HK-2 (cell line): ENCODE data around the gene VAV2.

Experiments
- DNase-seq: peaks from one replicate; pipeline ENCODE4 v3.0.0-alpha.2; 2018; ENCODE audit not compliant: unreplicated experiment

Gene VAV2

GRCh38 chr9:133980864-133981588 is 11.1 kb downstream of the VAV2 start:
- DNase-seq: no peak

GRCh38 chr9:133979921-133980863 is 11.9 kb downstream of the VAV2 start:
- DNase-seq: no peak

- no peak for DNase-seq
Measured at GRCh38 chr9:133979273-133979920, 12.7 kb downstream of the VAV2 start.

DNA sequence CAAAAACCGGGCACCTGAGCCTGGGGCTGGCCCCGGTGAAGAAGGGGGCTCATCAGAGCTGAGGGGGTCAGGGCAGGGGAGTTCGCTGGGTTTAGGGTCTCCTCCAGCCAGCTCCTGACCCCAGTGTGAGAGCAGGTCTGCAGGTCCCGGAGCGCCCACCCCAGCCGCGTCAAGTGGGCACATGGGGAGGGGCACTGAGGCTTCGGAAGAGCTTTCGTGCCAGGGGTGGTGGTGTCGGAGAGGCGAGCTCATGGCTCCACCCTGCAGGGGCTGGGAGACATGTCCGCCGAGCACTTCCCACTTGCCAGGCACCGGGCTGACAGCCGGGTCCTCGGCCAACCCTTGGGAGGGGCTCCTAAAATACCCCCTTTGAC is 13.2 kb downstream of the VAV2 start:
- DNase-seq: no peak

- no peak for DNase-seq
Measured at GRCh38 chr9:133978226-133978898, 13.8 kb downstream of the VAV2 start.

GRCh38 chr9:133977421-133978201 is 14.5 kb downstream of the VAV2 start:
- no peak for DNase-seq

GRCh38 chr9:133976887-133977286 is 15.2 kb downstream of the VAV2 start:
- DNase-seq: no peak

GRCh38 chr9:133976191-133976861 is 15.8 kb downstream of the VAV2 start:
- DNase-seq: no peak

- no peak for DNase-seq
Measured at GRCh38 chr9:133975511-133975910, 16.6 kb downstream of the VAV2 start.

DNA sequence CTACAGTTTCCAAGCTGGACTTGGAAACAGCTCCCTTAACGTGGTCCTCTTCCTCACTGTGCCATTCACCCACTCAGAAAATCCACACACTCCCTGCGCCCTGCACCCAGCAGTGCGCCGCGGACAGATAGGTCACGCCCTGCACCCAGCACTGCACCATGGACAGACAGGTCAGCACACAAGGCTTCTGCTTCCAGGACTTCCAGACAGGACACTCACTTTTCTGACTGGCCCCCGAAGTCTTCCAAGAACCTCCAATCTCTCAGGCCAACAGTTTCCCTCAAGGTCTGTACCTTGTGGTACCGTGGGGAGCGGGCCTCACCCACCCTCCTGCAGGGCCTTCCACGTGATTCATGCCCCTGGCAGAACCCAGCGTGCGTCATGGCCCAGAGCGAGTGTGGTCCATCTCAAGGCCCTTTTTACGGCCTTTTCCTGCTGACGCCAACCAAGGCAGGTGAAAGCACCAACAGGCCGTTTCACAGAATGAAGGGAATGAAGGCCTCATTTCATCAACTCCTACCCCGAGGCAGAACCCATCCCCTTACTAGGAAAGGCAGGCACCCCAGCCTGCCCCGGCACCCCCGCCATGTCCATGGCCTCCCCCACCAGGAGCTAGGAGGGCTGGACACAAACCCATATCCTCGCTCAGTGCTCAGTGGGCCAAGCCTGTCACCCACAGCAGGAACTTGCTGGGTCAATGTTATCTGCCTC is 17.3 kb downstream of the VAV2 start:
- no peak for DNase-seq

GRCh38 chr9:133973791-133974630 is 18.1 kb downstream of the VAV2 start:
- no peak for DNase-seq

- DNase-seq: no peak
Measured at GRCh38 chr9:133973111-133973790, 18.9 kb downstream of the VAV2 start.

- DNase-seq: no peak
Measured at GRCh38 chr9:133971981-133972941, 19.9 kb downstream of the VAV2 start.

DNA sequence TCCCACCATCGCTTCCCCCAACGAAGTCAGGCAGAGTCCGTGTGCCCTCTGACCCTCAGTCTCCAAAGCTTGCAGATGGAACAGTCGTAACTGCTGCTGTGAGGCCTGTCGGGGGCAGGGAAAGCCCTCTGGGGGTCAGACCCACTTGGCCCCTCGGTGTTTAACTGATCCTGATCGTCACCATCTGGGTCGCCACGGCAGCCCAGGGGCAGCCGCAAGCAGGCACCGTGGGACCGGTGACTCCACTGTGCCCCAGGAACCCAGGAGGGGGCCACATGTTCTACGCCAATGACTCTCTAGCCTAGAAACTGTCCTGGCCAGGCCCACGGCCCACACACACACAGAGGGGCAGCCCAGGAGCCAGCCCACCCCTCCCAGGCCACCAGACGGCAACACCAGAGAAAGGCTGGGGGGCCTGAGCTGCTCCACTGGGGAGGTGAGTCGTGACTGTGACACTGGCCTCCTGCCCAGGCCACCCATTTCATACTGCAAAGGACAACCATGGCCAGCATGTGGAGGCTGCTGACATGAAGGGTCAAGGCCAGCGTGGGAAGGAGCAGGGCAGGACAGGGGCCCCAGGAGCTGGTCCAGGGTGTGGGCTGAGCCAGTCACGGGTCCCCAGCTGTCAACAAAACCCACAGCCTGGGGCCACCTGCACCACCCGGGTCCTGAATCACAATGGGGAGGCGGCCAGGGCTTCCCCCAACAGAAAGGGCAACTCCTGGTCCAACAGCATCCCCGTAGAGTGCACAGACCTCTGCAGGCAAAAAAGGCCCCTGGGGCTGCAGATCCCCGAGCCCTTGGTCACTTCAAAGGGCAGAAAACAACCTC is 20.8 kb downstream of the VAV2 start:
- no peak for DNase-seq

DNA sequence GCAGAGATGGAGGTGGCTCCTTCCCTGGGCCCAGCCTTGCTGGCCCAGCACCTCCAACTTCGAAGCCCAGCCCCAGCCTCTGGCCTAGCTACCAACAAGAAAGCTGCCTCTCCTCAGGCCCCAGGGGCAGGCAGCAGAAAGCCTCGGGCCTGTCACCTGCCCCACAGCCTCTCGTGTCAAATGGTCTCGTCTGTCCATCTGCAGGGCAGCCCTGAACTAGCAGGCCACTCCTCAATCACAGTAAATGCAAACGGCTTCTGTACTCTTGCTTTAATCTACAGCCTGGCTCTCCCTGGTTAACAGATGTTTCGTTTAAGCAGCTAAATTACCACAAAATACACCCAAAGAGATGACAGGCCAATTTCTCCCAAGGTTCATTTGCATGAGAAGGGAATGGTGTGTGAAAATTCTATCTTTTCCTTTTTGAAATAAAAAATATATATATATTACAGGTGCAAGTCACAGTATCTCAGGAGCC is 21.5 kb downstream of the VAV2 start:
- DNase-seq: no peak
